Activated CD4-positive, alpha-beta T cell treated with anti-CD3 and anti-CD28 coated beads for 4 hours (primary cell): Measurements from ENCODE around the gene C6orf52.
"Not testable (repeated sequence)": the region's sequence is repeated elsewhere in the genome, so short reads cannot be mapped to it uniquely, and the experiment has no call there.

Experiments
- DNase-seq, 2 donors: peaks; one replicate each; pipeline ENCODE4 v3.0.0-alpha.2; 2020

Gene C6orf52

DNA sequence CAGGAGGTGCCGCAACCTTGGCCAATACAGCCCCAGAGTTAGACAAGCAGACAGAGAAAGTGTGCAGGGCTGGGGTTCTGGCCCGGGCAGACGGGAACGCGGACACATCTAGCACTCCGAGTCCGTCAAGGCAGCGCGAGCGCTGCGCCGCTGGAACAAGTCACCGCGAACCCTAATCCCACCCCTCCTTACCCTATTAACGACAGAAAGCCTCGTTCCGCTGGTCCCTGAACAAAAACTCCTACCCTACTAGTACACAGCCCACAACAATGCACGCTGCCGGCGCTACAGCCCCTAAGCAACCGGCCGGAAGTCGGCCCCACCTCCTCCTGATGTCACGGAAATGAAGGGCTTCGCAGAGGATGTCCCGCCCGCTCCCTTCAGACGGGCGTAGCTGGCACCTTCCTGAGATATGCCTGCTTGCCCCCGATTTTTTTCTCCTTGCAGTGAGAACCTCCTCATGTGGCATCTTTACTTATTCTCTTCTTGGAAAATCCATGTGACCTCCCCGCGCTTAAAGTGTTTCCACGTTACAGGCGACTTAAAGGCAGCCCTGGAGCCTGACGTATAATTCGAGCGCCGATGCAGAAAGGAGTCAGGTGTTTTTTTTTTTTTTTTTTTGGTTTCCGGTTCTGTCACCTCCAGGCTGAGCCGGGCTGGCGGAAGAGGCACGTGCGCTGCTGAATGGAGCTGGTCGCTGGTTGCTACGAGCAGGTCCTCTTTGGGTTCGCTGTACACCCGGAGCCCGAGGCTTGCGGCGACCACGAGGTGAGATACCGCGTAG, at the start of gene C6orf52, which contains the start of gene PAK1IP1:
C6orf52 (minus strand) TSS at position 315 of the 784 bp plus-strand sequence. CDS start 7,066 bp downstream, outside the sequence.
PAK1IP1 (plus strand) TSS at position 671 of the 784 bp plus-strand sequence; CDS start at position 685, 14 bp downstream.
- peak; percentile 92 to 93 for DNase-seq

GRCh38 chr6:10743515-10743914, 49.1 kb upstream of the C6orf52 start:
- DNase-seq: no peak

DNA sequence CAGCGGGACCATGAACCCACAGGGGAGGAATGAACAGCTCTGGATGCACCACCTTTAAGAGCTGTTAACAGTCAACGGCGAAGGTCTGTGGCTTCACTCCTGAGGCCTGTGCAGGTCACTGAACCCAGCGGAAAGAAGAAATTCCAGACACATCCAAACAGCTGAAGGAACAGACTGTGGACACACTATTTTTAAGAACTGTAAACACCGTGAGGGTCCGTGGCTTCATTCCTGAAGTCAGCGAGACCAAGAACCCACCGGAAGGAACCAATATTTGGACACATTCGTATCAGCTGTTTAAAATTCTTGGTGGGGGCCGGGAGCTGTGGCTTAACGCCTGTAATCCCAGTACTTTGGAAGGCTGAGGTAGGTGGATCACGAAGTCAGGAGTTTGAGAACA, 47.8 kb upstream of the C6orf52 start:
- DNase-seq: no peak

DNA sequence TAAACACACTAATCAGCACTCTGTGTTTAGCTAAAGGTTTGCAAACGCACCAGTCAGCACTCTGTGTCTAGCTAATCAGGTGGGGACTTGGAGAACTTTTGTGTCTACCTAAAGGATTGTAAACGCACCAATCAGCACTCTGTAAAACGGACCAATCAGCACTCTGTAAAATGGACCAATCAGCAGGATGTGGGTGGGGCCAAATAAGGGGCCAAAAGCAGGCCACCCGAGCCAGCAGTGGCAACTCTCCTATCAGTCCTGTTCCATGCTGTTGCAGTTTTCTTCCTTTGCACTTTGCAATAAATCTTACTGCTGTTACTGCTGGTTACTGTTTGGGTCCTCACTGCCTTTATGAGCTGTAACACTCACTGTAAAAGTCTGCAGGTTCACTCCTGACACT, 47.2 kb upstream of the C6orf52 start:
- not testable (repeated sequence) for DNase-seq

DNA sequence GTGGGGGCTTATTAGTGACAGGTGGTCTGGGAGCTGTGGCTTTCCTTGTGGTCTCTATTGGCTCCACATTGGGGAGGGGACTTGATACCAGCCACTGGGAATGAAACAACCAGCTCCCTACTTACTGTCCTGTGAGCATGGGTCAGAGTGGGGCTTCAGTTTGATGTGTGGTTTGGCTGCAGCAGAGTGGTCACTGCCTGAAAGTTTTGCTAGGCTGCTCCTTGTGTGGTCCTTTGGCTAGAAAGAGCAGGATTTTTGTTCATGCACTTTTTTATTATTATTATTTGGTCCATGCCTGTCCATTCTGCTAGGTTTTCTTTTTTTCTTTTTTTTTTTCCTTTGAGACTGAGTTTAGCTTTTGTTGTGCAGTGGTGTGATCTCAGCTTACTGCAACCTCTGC, 45.6 kb upstream of the C6orf52 start:
- no peak for DNase-seq

DNA sequence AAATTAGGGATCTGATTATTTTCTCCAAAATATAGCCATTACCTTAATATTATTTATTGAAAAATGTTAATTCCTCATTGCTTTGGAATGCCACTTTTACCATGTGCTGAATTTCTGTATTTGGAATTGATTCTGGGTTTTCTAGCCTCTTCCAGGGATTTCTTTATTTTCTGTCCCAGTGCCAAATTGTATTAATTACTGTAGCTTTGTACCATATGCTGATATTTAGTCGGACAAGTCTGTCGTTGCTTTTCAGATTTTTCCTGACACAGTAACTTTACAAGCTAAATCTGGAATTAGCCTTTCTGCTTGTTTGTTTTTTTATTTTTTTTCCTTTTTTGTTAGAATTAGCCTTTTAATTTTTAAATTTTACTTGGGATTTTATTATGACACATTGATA, 42.3 kb upstream of the C6orf52 start:
- no peak for DNase-seq

GRCh38 chr6:10733863-10734262, 39.4 kb upstream of the C6orf52 start:
- DNase-seq: no peak

GRCh38 chr6:10733151-10733715, 38.8 kb upstream of the C6orf52 start:
- DNase-seq: no peak

- no peak for DNase-seq
These were observed 35.8 kb upstream of the C6orf52 start for GRCh38 chr6:10730254-10730653.

- DNase-seq: no peak
These were observed 31.3 kb upstream of the C6orf52 start for GRCh38 chr6:10725716-10726115.

GRCh38 chr6:10725044-10725443, 30.6 kb upstream of the C6orf52 start:
- no peak for DNase-seq

DNA sequence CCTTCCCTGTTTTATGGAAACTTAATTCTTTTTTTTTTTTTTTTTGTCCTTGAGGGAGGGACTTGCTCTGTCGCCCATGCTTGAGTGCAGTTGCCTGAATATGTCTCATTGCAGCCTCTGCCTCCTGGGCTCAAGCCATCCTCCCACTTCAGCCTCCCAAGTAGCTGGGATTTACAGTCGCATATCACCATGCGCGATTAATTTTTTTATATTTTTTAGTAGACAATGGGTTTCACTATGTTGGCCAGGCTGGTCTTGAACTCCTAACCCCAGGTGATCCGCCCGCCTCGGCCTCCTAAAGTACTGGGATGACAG, 29.1 kb upstream of the C6orf52 start:
- no peak for DNase-seq

GRCh38 chr6:10722820-10723566, 28.6 kb upstream of the C6orf52 start, which contains the start of gene TMEM14C:
TSS of gene TMEM14C (plus strand) at chr6:10723070. CDS start at chr6:10724614, 1,544 bp downstream.
- peak; percentile 75 to 80 for DNase-seq

DNA sequence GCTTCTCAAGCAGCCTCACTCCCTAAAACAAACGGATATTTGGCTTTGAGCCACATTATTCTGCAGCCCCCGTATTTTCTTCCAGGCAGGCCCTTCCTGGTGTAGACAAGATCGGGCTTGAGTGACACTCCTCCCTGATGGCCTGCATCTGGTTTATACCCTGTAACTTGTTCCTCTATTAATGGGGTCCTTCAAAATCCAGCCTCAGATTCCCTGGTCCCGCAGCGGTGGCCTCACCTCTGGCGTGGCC, 28.1 kb upstream of the C6orf52 start:
- no peak for DNase-seq

- DNase-seq: no peak
These were observed 27.6 kb upstream of the C6orf52 start for GRCh38 chr6:10721850-10722569.

DNA sequence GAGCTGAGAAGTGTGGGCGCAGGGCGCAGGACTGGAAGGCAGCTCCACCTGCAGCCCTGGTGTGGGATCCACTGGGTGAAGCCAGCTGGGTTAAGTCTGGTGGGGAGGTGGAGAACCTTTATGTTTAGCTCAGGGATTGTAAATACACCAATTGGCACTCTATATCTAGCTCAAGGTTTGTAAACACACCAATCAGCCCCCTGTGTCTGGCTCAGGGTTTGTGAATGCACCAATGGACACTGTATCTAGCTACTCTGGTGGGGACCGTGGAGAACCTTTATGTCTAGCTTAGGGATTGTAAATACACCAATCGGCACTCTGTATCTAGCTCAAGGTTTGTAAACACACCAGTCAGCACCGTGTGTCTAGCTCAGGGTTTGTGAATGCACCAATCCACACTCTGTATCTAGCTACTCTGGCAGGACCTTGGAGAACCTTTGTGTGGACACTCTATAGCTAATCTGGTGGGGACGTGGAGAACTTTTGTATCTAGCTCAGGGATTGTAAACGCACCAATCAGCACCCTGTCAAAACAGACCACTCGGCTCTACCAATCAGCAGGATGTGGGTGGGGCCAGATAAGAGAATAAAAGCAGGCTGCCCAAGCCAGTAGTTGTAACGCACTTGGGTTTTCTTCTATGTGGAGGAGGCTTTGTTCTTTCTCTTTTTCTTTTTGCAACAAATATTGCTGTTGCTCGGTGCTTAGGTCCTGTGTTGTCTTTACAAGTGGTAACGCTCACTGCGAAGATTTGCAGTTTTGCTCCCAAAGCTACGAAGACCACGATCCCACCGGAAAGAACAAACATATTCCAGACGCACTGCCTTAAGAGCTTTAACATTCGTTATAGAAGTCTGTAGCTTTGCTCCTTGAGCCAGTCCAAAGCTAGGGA, 26.8 kb upstream of the C6orf52 start:
- DNase-seq: not testable (repeated sequence)

GRCh38 chr6:10720265-10720959, 26.0 kb upstream of the C6orf52 start:
- DNase-seq: peak; percentile 40 to 47

DNA sequence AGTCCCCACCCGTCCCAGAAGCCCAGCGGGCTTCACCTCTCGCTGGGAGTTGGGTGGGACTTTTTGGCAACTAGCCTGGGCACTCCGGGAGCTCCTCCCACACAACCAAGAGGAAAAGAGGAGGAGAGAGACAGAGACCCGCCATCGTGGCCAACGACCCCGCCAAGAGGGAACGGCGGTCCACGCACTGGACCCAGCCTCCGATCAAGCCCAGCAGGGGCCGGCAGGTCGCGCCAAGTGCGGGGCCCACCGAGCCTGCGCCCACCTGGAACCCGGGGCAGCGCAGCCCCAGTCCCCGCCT, 25.5 kb upstream of the C6orf52 start:
- DNase-seq: no peak

- DNase-seq: peak; percentile 12 to 29
These were observed 25.0 kb upstream of the C6orf52 start for GRCh38 chr6:10719296-10719963.

- DNase-seq: no peak
These were observed 19.5 kb upstream of the C6orf52 start for GRCh38 chr6:10713962-10714361.

- no peak for DNase-seq
These were observed 2.2 kb upstream of the C6orf52 start for GRCh38 chr6:10696655-10697054.
